ENCODE measurements around the gene NAA15. TPM values are rescaled to one million over a fixed set of nuclear protein-coding genes. Genes with fewer than 3 reads are reported as not detected.

The NAA15 gene
- total RNA-seq, 4 donors from 2014 or later: 23.9 to 34.1 (median 32.2) TPM

- Histone ChIP-seq H3K9me3 (no peaks in the 10 kb centered on the region), H3K36me3 (no peaks in the 10 kb centered on the region), H3K4me3 (no peak overlapping the region), H3K27me3 (peaks cover 27% of the 10 kb centered on the region), H3K4me1 (peaks cover 0 to 9% (median 0%) of the 10 kb centered on the region in 3 donors), H3K27ac (no peak overlapping the region)
- TF ChIP-seq POLR2A (IDR thresholded peaks at IDR 0.05) (no peak), EP300 (IDR thresholded peaks at IDR 0.05) (no peak), POLR2AphosphoS5 (IDR thresholded peaks at IDR 0.05) (no peak)
- TF ChIP-seq, protein P1, sequence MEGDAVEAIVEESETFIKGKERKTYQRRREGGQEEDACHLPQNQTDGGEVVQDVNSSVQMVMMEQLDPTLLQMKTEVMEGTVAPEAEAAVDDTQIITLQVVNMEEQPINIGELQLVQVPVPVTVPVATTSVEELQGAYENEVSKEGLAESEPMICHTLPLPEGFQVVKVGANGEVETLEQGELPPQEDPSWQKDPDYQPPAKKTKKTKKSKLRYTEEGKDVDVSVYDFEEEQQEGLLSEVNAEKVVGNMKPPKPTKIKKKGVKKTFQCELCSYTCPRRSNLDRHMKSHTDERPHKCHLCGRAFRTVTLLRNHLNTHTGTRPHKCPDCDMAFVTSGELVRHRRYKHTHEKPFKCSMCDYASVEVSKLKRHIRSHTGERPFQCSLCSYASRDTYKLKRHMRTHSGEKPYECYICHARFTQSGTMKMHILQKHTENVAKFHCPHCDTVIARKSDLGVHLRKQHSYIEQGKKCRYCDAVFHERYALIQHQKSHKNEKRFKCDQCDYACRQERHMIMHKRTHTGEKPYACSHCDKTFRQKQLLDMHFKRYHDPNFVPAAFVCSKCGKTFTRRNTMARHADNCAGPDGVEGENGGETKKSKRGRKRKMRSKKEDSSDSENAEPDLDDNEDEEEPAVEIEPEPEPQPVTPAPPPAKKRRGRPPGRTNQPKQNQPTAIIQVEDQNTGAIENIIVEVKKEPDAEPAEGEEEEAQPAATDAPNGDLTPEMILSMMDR (IDR thresholded peaks at IDR 0.05): no peak
- no peak for ATAC-seq
- 94 to 100% methylated on average over 1 of the region's 1 CpG for WGBS, 2 donors (ENCODE audit: low coverage in 1 of 2)
Observed at GRCh38 chr4:139274790-139275189, 26.5 kb upstream of the NAA15 start.

GRCh38 chr4:139275281-139275735, 26.0 kb upstream of the NAA15 start:
- no peak overlapping the region for H3K27ac ChIP-seq
- ATAC-seq: no peak
- H3K27me3 ChIP-seq: peaks cover 31% of the 10 kb centered on the region
- H3K4me3 ChIP-seq: no peak overlapping the region
- H3K9me3 ChIP-seq: no peaks in the 10 kb centered on the region
- H3K36me3 ChIP-seq: no peaks in the 10 kb centered on the region
- TF ChIP-seq POLR2A (IDR thresholded peaks at IDR 0.05): no peak
- no peak for TF ChIP-seq POLR2AphosphoS5 (IDR thresholded peaks at IDR 0.05)
- no peak for TF ChIP-seq EP300 (IDR thresholded peaks at IDR 0.05)
- TF ChIP-seq, protein P1 (IDR thresholded peaks at IDR 0.05): no peak
- 80 to 87% methylated on average over 4 of the region's 4 CpGs for WGBS, 2 donors (ENCODE audit: low coverage in 1 of 2)
- peaks cover 0 to 15% (median 0%) of the 10 kb centered on the region in 3 donors for H3K4me1 ChIP-seq

DNA sequence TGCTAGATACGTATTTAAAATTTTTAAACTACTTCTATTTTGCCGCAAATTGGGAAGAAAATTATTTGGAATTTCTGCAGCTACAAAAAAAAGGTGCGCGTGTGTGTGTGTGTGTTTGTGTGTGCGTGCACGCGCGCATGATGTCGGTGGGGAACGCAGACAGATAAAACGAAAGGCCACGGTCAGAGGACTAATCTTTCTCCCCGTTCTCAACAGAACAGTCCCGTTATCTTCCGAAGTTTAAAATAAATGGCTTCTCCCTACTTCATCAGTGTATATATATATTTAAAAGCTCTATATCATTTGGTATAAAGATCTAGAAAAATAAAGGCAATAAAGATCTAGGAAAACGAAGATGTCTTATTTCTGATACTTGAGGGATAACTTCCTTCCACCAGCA, 22.8 kb upstream of the NAA15 start:
- no peak for ATAC-seq
- 76 to 83% methylated on average over 7 to 16 of the region's 16 CpGs for WGBS, 2 donors (ENCODE audit: low coverage in 1 of 2)
- peaks cover 0 to 15% (median 0%) of the 10 kb centered on the region in 3 donors for H3K4me1 ChIP-seq
- TF ChIP-seq POLR2A (IDR thresholded peaks at IDR 0.05) (no peak), POLR2AphosphoS5 (IDR thresholded peaks at IDR 0.05) (no peak), EP300 (IDR thresholded peaks at IDR 0.05) (no peak)
- TF ChIP-seq, protein P1 (IDR thresholded peaks at IDR 0.05): no peak
- H3K27me3 ChIP-seq: peaks cover 31% of the 10 kb centered on the region
- H3K9me3 ChIP-seq: no peaks in the 10 kb centered on the region
- no peak overlapping the region for H3K27ac ChIP-seq
- no peaks in the 10 kb centered on the region for H3K36me3 ChIP-seq
- H3K4me3 ChIP-seq: peak overlapping the region in 1 of 2 donors; percentile 51

DNA sequence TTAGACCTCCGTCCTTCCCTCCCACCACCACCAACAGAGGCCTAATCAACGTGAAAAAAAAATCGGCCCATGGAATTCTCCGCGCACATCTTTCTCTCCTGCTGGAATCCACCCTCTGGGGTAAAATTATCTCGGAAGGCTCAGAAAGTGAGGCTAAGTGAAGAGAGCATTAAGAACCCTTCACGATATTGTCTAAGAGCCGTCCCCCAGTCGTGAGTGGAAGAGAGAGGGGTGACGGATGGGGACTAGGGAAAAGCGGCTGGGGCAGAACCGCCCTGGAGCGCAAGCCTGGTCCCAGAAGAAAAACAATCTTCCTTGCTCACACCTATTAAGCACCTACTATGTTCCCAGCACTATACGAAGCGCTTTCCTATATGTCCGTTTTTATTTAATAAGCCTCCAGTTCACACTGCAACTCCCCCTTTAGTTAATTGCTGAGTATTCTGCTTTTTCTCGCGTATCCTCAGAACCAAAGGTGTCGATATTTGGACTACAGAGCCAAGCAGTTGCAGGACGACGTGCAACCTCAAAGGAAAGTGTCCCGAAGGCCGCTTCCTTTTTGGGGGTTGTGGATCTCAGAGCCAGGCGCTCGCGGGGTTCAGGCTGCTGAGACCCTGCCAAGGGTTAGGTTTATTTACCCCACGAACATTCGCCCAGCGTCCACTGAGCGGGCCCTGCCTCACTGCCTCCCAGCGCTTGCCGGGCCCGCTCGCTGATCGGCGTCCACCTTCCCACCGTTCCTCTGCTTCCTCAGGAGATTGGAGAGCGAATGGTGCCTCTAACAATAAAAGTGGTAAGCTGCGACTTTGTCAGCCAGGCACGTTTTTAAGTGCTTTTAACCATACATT, 22.2 kb upstream of the NAA15 start:
- 9 to 40% methylated on average over 13 to 15 of the region's 40 CpGs for WGBS, 2 donors (ENCODE audit: low coverage in 1 of 2)
- H3K36me3 ChIP-seq: no peaks in the 10 kb centered on the region
- H3K27ac ChIP-seq: peak overlapping the region in 1 of 4 donors; percentile 60
- H3K4me1 ChIP-seq: peaks cover 0 to 15% (median 0%) of the 10 kb centered on the region in 3 donors
- H3K27me3 ChIP-seq: peaks cover 31% of the 10 kb centered on the region
- TF ChIP-seq, protein P1 (IDR thresholded peaks at IDR 0.05): no peak
- no peak for TF ChIP-seq POLR2AphosphoS5 (IDR thresholded peaks at IDR 0.05)
- no peak for TF ChIP-seq EP300 (IDR thresholded peaks at IDR 0.05)
- no peak for TF ChIP-seq POLR2A (IDR thresholded peaks at IDR 0.05)
- H3K9me3 ChIP-seq: no peaks in the 10 kb centered on the region
- no peak for ATAC-seq
- H3K4me3 ChIP-seq: peak overlapping the region; percentile 29 to 51

Data from gastroesophageal sphincter (tissue), 4 donors.